ENCODE measurements around the gene ARF6.

GRCh38 chr14:49944501-49944900 lies 51.6 kb downstream of the ARF6 start:
- no peak for TF ChIP-seq CTCF (conservative IDR thresholded peaks at IDR 0.05)
- TF ChIP-seq ZFX (IDR thresholded peaks at IDR 0.05), result no peak

Data from C4-2B (cell line).